Ectodermal cell (in vitro differentiated cells): ENCODE results near the gene DCBLD1.

Experiments
- H3K27ac ChIP-seq: 2 replicates; pipeline ENCODE4 v1.7.0; 2013; ENCODE audit warnings: mild to moderate bottlenecking, low read depth, low read length; ENCODE audit not compliant: insufficient read depth, poor library complexity, severe bottlenecking
- H3K27me3 ChIP-seq: 2 replicates; pipeline ENCODE4 v1.7.0; 2013; ENCODE audit warnings: mild to moderate bottlenecking, low read length; ENCODE audit not compliant: insufficient read depth, control insufficient read depth, poor library complexity, severe bottlenecking
- H3K36me3 ChIP-seq: one replicate; pipeline ENCODE4 v1.7.0; 2013; ENCODE audit warnings: low read length; ENCODE audit not compliant: control insufficient read depth, insufficient read depth
- H3K4me1 ChIP-seq: one replicate; pipeline ENCODE4 v1.7.0; 2013; ENCODE audit warnings: low read length; ENCODE audit not compliant: control insufficient read depth, insufficient read depth
- H3K4me3 ChIP-seq: 2 replicates; pipeline ENCODE4 v1.7.0; 2013; ENCODE audit warnings: low read depth, low read length, control low read depth; ENCODE audit not compliant: insufficient read depth
- H3K9me3 ChIP-seq: 2 replicates; pipeline ENCODE4 v1.7.0; 2013; ENCODE audit warnings: mild to moderate bottlenecking, low read length, moderate library complexity; ENCODE audit not compliant: control insufficient read depth
- WGBS, 2 experiments: methylation state at CpG; one replicate each; pipeline ENCODE4 v1.1.7; 2013; ENCODE audit warnings: missing lambda C conversion rate in 2 of 2; 5-methylcytosine and 5-hydroxymethylcytosine counted together

Gene DCBLD1

GRCh38 chr6:117553142-117553541 is 70.7 kb downstream of the DCBLD1 start:
- 80 to 85% methylated on average over 3 of the region's 3 CpGs for WGBS, 2 experiments
- Histone ChIP-seq H3K9me3 (no peaks in the 10 kb centered on the region), H3K4me3 (no peak overlapping the region), H3K27me3 (no peaks in the 10 kb centered on the region), H3K27ac (no peak overlapping the region), H3K4me1 (no peaks in the 10 kb centered on the region), H3K36me3 (no peaks in the 10 kb centered on the region)

- Histone ChIP-seq H3K9me3 (no peaks in the 10 kb centered on the region), H3K4me1 (no peaks in the 10 kb centered on the region), H3K36me3 (no peaks in the 10 kb centered on the region), H3K27ac (no peak overlapping the region), H3K27me3 (no peaks in the 10 kb centered on the region), H3K4me3 (no peak overlapping the region)
- WGBS, 2 experiments = 50 to 64% methylated on average over 3 of the region's 3 CpGs
Measured at GRCh38 chr6:117555262-117555849, 72.9 kb downstream of the DCBLD1 start.

- H3K27ac ChIP-seq = no peak overlapping the region
- no peaks in the 10 kb centered on the region for H3K36me3 ChIP-seq
- H3K9me3 ChIP-seq = no peaks in the 10 kb centered on the region
- H3K4me1 ChIP-seq = no peaks in the 10 kb centered on the region
- 31 to 41% methylated on average over 4 of the region's 5 CpGs for WGBS, 2 experiments
- H3K4me3 ChIP-seq = no peak overlapping the region
- no peaks in the 10 kb centered on the region for H3K27me3 ChIP-seq
Measured at GRCh38 chr6:117555882-117556498, 73.5 kb downstream of the DCBLD1 start.

GRCh38 chr6:117557951-117558350 is 75.5 kb downstream of the DCBLD1 start:
- H3K27ac ChIP-seq = no peak overlapping the region
- no peaks in the 10 kb centered on the region for H3K4me1 ChIP-seq
- WGBS, 2 experiments = 87 to 94% methylated on average over 3 of the region's 3 CpGs
- H3K9me3 ChIP-seq = no peaks in the 10 kb centered on the region
- no peak overlapping the region for H3K4me3 ChIP-seq
- H3K27me3 ChIP-seq = no peaks in the 10 kb centered on the region
- H3K36me3 ChIP-seq = peaks cover 4% of the 10 kb centered on the region

GRCh38 chr6:117558818-117559217 is 76.3 kb downstream of the DCBLD1 start:
- Histone ChIP-seq H3K4me1 (no peaks in the 10 kb centered on the region), H3K36me3 (peaks cover 5% of the 10 kb centered on the region), H3K27me3 (no peaks in the 10 kb centered on the region), H3K9me3 (no peaks in the 10 kb centered on the region), H3K27ac (no peak overlapping the region), H3K4me3 (no peak overlapping the region)
- WGBS, 2 experiments = 93 to 96% methylated on average over 4 of the region's 4 CpGs

GRCh38 chr6:117559299-117559698 is 76.8 kb downstream of the DCBLD1 start:
- no peak overlapping the region for H3K4me3 ChIP-seq
- H3K27me3 ChIP-seq = no peaks in the 10 kb centered on the region
- H3K9me3 ChIP-seq = no peaks in the 10 kb centered on the region
- no peaks in the 10 kb centered on the region for H3K4me1 ChIP-seq
- 91 to 95% methylated on average over 3 of the region's 4 CpGs for WGBS, 2 experiments
- H3K36me3 ChIP-seq = peaks cover 5% of the 10 kb centered on the region
- no peak overlapping the region for H3K27ac ChIP-seq

- Histone ChIP-seq H3K27me3 (no peaks in the 10 kb centered on the region), H3K4me1 (no peaks in the 10 kb centered on the region), H3K9me3 (no peaks in the 10 kb centered on the region), H3K4me3 (no peak overlapping the region), H3K36me3 (peaks cover 5% of the 10 kb centered on the region), H3K27ac (no peak overlapping the region)
- 88 to 89% methylated on average over 3 of the region's 3 CpGs for WGBS, 2 experiments
Measured at GRCh38 chr6:117561128-117561527, 78.7 kb downstream of the DCBLD1 start.

- 93 to 95% methylated on average over 1 of the region's 1 CpG for WGBS, 2 experiments
- Histone ChIP-seq H3K4me1 (no peaks in the 10 kb centered on the region), H3K4me3 (no peak overlapping the region), H3K36me3 (peaks cover 12% of the 10 kb centered on the region), H3K27ac (no peak overlapping the region), H3K27me3 (no peaks in the 10 kb centered on the region), H3K9me3 (no peaks in the 10 kb centered on the region)
Measured at GRCh38 chr6:117564681-117565080, 82.2 kb downstream of the DCBLD1 start.

GRCh38 chr6:117568247-117568646 is 85.8 kb downstream of the DCBLD1 start:
- Histone ChIP-seq H3K9me3 (no peaks in the 10 kb centered on the region), H3K27ac (no peak overlapping the region), H3K36me3 (peaks cover 8% of the 10 kb centered on the region), H3K4me1 (no peaks in the 10 kb centered on the region), H3K4me3 (no peak overlapping the region), H3K27me3 (no peaks in the 10 kb centered on the region)
- WGBS, 2 experiments = 91 to 100% methylated on average over 2 of the region's 2 CpGs

GRCh38 chr6:117568831-117569410 is 86.4 kb downstream of the DCBLD1 start:
- 67% methylated on average over 1 of the region's 1 CpG; no CpG with 5 or more reads in 1 of the 2 experiments for WGBS, 2 experiments
- no peaks in the 10 kb centered on the region for H3K4me1 ChIP-seq
- no peaks in the 10 kb centered on the region for H3K27me3 ChIP-seq
- H3K9me3 ChIP-seq = no peaks in the 10 kb centered on the region
- no peak overlapping the region for H3K27ac ChIP-seq
- no peak overlapping the region for H3K4me3 ChIP-seq
- peaks cover 8% of the 10 kb centered on the region for H3K36me3 ChIP-seq
